Myometrial cell (primary cell): ENCODE results near the gene CHRNA4. TPM values are rescaled to one million over a fixed set of nuclear protein-coding genes. Genes with fewer than 3 reads are reported as not detected.

Experiments used
- total RNA-seq: library from RNA; depleted of rRNA; stranded (reverse); fragments of >200 nt; gene quantifications from 2 replicates; pipeline ENCODE4 v1.2.3, GENCODE V29; 2015

Gene CHRNA4
- total RNA-seq, result not detected in 2 replicates

DNA sequence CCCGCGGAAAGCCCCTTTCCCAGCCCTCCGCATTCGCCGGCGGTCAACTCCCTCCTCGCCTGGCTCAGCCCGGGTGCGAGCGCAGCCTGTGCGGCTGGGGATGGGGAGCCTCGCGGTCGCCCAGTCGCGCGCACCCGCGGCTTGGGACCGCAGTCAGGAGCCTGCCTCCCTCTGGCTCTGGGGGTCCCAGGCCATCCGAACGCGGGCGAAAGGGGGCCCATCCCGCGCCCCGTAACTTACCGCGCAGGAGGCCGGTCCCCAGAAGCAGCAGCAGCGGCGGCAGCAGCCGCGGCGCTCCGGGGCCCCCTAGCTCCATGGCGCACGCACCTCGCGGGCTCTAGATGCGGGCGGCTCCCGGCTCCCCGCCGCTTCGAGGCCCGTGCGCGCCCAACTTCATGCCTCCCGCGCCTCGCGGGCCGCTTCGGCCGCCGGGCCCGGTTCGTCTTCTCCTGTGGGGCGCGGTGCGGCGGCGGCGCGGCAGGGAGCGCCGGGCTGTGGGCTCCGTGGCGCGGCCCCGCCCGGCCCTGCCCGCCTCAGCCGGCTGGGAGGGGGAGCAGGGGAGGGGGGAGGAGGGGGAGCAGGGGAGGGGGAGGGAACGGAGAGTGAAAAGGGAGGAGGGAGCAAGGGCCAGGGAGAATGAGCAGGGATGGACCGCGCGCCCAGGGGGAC is at the start of gene CHRNA4:
TSS of gene CHRNA4 (minus strand) at position 500 of the 669 bp plus-strand sequence. CDS start at position 316, 184 bp downstream.

Other genes with a start within 250 kb of the CHRNA4 start
- 15.6 and 19.8 TPM in 2 replicates for gene YTHDF1, start 145.2 kb downstream of the CHRNA4 start, total RNA-seq
- gene BIRC7, start 125.4 kb downstream of the CHRNA4 start, total RNA-seq, result not detected in 2 replicates
- not detected in 2 replicates for gene NKAIN4, start 106.9 kb downstream of the CHRNA4 start, total RNA-seq
- 108 and 118 TPM in 2 replicates for gene ARFGAP1, start 88.5 kb downstream of the CHRNA4 start, total RNA-seq
- gene COL20A1, start 68.2 kb downstream of the CHRNA4 start, total RNA-seq, result not detected in 2 replicates
- 1.4 TPM in 1 of 2 replicates, not detected in the other for gene KCNQ2, start 111.3 kb upstream of the CHRNA4 start, total RNA-seq
- 0.58 TPM in 1 of 2 replicates, not detected in the other for gene EEF1A2, start 137.7 kb upstream of the CHRNA4 start, total RNA-seq
- gene PPDPF, start 159.4 kb upstream of the CHRNA4 start, total RNA-seq, result 133 and 178 TPM in 2 replicates
- gene PTK6, start 176.0 kb upstream of the CHRNA4 start, total RNA-seq, result not detected in 2 replicates
- not detected in 2 replicates for gene SRMS, start 186.4 kb upstream of the CHRNA4 start, total RNA-seq
- 1.1 and 1.7 TPM in 2 replicates for gene FNDC11, start 192.8 kb upstream of the CHRNA4 start, total RNA-seq
- gene HELZ2, start 212.9 kb upstream of the CHRNA4 start, total RNA-seq, result 24.2 and 30.1 TPM in 2 replicates